ENCODE results near the gene FAM151A.
"Not testable (repeated sequence)": the region's sequence is repeated elsewhere in the genome, so short reads cannot be mapped to it uniquely, and the experiment has no call there.

The FAM151A gene

DNA sequence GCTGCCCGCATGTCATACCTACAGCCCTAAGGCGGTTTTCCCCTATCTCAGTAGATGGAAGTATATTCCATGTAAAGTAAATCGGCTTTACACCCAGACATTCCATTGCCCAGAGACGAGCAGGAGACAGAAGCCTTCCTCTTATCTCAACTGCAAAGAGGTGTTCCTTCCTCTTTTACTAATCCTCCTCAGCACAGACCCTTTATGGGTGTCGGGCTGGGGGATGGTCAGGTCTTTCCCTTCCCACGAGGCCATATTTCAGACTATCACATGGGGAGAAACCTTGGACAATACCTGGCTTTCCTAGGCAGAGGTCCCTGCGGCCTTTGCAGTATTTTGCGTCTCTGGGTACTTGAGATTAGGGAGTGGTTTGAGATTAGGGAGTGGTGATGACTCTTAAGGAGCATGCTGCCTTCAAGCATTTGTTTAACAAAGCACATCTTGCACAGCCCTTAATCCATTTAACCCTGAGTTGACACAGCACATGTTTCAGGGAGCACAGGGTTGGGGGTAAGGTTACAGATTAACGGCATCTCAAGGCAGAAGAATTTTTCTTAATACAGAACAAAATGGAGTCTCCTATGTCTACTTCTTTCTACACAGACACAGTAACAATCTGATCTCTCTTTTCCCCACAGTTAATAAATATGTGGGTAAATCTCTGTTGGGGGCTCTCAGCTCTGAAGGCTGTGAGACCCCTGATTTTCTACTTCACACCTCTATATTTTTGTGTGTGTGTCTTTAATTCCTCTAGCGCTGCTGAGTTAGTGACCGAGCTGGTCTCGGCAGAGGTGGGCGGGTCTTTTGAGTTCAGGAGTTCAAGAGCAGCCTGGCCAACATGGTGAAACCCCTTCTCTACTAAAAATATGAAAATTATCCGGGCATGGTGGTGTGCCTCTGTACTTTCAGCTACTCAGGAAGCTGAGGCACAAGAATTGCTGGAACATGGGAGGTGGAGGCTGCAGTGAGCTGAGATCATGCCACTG lies 13.4 kb upstream of the FAM151A start:
- DNase-seq = not testable (repeated sequence)

DNA sequence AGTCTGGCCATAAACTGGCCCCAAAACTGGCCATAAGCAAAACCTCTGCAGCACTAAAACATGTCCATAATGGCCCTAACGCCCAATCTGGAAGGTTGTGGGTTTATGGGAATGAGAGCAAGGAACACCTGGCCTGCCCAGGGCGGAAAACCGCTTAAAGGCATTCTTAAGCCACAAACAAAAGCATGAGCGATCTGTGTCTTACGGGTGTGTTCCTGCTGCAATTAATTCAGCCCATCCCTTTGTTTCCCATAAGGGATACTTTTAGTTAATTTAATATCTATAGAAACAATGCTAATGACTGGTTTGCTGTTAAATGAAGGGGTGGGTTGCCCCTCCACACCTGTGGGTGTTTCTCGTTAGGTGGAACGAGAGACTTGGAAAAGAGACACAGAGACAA lies 12.5 kb upstream of the FAM151A start:
- not testable (repeated sequence) for DNase-seq

DNA sequence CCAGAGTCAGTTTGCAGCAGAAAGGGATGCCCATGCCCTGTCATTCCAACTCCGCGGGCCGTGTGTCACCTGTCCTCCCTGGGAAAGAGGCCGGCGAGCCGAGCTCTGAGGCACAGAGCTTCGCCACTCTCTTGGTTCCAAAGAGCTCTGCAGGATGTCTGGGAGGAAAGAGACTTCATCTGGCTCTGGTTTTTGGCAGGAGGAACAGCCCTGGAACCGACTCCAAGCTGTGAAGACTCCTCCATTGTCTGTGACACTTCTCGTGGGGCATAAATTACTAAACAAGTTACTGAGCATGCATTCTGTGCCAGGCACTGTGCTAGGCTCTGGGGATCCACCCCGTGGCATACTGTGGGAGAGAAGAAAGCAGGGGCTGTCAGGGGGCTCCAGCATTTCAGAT lies 3.9 kb upstream of the FAM151A start:
- DNase-seq = no peak

DNA sequence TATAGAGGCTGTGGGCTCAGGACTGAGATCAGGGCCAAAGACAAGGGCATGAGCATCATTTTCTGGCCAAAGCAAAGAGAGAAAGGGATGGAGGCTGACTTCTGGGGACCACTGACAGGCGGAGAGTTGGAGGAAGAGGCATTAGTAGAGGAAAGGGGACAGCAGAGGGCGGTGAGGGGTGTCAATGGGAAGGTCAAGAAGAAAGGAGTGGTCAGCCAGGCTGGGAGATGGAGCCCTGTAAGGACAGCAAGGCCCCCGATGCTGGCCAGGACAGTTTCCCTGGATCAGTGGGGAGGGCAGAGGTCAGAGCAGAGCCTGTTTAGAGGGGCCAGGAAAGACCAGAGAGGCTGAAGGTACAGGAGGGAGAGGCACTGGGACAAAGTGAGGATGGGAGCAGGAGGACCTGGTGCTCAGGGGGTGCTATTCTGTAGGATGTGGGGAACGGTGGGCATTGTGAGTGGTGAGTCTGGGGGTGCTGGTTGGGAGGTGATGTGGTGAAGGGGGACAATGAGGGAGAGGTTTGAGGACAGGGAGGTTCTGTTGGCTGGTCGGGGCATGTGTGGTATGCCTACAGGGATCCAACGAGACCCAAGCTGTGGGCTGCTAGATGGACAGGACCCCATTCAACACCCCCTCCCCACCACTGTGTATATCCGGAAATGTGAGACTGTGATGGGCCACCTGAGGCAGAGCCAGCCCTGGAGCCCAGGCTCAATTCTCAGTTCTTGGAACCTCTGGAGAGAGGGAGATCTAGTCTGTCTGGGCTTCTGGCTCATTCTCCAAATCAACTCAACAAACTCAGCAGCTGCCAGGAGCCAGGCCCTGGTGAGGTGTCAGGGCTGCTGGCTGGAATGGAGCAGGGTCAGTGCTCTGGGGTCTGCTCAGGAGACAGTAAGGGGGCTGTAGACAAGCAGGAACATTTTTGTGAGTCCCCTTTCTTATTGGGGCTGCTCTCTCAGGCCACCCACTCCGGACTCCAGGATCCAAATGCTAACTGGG lies 1.4 kb upstream of the FAM151A start:
- no peak for DNase-seq

DNA sequence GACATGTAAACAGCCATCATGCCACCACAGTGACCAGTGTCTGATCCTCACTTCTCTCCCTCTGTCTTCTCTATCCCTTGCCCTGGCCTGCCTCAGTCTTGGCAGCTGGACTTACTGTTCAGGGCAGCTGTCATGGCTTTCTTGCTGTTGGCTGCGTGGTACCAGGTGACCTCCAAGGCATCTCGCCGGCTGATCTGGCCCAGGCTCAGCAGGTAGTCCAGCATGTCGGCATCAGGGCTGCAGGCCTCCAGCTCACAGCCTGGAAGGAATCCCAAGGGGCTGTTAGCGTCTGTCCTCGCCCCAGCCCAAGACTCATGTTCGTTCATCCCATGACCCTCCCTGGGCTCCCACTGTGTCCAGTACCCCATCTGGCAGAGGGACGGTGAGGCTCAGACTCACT lies 3.6 kb downstream of the FAM151A start:
- no peak for DNase-seq

DNA sequence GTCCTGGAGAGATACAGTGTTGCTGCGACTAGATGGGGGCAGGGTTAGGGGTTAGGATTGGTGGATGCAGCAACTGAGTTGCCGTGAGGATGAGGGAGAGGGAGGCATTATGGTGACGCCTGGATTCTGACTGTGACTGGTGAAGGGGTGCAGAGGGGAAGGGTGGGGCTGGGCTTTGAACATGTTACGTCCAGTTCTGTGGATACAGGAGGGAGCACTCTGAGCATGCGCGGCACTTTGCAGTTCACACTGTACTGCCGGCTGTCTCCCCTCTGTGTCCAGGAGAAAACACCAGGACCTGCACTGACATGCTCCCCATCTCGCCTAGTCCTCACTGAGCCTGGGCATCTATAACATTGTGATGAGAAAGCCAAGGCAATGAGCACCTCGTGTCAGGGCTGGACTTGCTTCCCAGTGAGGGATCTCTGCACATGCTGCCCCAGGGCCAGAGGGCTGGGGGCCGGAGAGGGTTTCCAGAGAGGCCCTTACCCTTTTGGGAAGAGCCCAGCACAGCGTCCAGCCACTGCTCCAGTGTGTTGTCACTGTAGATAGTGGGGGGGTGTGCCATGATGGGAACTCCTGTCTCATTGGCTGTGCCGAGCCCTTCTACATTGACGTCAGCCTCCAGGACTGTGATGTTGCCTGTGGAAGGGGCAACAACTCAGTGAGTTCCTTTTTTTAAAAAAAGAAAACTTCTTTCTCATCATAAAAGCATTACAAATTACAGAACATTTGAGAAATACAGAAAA lies 7.6 kb downstream of the FAM151A start:
- peak; percentile 67 to 80 (median 69) for DNase-seq

DNA sequence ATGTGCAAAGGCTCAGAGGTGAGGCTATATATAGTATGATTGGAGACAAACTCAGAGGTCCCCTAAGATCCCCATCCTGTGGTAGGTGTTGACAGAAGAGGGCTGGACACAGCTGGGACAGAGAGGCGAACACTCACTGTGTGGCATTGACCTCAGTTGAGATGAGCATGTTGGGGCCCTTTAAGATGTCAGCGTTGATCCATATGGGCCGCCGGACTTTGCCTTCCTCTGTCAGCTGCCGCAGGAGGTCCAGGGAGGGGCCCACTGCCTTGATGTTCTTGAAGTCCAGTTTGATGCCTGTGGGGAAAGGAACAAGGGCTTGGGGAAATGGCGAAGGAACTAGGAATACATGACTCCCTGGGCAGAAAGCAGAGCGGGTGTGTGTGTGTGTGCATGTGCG lies 8.8 kb downstream of the FAM151A start:
- no peak for DNase-seq

DNA sequence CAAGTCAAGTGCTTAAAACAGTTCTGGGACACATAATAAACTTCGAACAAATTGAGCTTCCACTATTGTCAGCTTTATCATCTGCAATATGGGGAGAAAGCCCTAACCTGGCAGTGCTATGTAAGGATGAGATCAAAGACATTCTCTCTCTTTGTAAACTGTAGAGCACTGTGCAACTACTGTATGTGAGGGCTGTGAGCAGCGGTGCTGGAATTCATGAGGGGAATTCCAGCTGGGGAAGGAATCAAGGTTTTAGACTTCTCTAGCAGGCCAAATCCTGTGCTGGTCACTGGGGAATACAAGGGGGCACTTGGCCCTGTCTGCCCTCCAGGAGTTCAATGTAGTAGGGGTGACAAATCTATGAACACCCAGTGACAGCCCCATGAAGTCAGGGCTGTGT lies 9.3 kb downstream of the FAM151A start:
- peak; percentile 17 to 40 (median 35) for DNase-seq

DNA sequence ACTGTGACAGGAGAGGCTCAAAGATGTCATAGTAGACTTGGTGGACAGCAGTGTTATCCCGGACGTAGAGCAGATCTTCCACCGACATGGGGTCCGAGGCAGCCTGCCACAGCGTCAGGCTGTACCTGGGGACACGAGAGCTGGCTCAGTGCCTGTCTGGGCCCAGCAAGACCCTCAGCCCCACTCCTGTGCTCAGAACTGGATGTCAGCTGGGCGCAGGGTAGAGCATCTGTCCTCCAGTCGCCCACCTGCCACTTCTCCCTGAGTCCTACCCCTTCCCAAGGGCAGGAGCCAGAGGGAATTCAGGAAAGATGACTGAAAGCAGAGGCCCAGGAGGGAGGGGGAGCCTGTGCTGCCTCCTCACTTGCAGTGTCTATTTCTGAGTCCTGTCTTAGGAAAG lies 11.7 kb downstream of the FAM151A start:
- no peak for DNase-seq

DNA sequence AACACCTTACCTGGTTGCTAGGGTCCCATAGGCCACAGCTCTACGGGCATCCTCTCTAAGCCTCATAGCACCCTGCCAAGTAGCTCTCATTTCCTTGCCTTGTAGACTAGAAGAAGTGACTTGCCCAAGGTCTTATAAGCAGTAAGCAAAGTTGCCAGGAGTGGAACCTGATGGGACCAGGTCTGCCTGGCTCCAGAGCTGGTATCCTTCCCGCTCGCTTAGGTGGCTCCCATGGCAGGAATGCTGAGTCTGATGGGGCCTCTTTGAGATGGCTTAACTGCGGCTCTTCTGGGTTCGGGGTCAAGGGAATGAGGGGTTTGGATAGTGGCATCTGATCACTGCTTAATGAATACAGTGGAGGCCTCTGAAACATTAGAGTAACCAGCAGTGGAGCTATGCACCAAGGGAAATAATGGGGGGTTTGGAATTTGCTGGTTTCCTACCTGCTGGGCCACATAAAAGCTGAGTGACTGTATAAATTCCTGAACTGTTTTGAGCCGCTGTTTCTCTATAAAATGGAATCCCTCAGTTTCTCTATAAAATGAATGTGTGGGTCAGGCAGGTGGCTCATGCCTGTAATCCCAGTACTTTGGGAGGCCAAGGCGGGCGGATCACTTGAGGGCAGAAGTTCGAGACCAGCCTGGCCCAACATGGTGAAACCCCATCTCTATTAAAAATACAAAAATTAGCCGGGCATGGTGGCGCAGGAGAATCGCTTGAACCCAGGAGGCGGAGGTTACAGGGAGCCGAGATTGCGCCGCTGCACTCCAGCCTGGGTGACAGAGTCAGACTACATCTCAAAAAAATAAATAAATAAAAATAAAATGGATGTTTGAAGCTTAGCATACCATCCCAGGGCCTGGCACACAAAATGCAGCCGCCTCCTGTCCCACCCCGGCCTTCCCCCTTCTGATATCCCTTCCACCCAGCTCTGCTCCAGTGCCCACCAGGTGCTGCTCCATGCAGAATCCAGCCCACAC lies 12.4 kb downstream of the FAM151A start:
- no peak for DNase-seq

DNA sequence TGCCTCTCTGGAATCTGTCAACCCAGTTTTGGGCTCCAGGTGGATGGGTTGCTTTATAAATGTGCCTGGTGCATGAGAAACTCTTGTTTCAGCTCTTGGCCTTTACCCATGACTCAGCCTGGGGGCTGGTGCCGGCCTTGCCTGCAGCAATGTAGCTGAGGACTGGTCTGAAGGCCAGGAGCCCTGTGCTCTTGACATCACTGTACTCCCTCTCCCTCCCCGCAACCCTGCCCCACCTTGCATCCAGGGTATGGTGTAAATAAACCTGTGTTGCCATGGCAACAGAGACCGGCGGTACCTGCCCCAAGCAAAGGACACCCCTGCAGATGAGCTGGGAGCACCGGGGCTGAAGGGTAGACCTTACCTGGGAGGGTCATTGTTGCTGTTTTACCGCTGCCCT lies 13.3 kb downstream of the FAM151A start:
- no peak for DNase-seq

DNA sequence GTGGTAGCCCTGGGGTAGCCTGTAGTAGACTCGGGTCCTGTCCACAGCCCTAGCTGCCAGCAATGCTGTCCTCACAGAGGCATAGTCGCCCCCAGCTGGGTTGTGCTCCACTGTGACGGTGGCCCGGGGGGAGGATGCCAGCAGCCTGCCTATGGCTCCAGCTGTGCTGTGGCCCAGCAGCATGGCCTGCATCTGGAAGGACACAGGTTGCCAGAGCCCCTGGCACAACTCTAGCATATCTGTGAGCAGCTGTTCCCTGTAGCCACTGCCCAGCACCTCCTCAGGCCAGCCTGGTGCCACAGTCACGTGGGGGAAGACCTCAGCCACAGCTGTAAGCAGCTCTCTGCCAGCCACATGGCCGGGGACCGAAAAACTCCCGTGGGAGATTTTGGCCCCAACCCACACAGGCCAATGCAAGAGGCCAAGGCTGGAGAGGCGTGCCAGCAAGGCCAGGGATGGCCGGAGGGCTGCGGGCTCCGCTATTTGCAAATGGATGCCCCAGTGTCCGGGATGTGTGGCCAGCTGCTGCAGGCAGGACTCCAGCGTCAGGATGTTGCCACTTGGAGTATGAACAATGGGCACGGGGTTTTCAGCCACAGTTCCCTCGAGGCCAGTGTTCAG lies 13.9 kb downstream of the FAM151A start:
- no peak for DNase-seq

DNA sequence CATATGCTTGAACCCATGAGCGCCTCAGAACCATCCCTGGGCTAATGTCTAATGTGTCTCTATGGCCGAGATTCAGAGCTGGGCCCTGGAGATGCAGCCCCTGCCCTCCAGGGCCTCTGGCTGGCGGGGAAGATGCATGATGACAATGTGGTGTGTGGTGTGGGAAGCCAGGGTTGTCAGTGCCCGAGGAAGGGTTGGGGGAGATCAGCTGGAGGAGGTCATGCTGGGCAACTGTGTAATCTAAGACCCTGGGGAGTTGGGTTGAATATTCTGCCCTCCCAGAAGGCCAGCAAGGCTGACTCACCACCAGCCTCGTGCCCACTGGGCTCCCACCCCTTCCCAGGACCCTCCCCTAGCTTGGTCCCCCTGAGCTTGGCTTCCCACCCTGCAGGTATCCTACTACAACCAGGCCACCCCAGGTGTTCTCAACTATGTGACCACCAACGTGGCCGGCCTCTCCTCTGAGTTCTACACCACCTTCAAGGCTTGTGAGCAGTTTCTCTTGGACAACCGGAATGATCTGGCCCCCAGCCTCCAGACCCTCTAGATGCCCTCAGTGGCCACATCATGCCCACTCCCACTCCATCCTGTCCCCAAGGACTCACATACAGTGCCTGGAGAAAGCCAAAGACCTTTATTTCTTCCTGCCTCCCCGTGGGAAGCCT lies 14.6 kb downstream of the FAM151A start:
- no peak for DNase-seq

DNA sequence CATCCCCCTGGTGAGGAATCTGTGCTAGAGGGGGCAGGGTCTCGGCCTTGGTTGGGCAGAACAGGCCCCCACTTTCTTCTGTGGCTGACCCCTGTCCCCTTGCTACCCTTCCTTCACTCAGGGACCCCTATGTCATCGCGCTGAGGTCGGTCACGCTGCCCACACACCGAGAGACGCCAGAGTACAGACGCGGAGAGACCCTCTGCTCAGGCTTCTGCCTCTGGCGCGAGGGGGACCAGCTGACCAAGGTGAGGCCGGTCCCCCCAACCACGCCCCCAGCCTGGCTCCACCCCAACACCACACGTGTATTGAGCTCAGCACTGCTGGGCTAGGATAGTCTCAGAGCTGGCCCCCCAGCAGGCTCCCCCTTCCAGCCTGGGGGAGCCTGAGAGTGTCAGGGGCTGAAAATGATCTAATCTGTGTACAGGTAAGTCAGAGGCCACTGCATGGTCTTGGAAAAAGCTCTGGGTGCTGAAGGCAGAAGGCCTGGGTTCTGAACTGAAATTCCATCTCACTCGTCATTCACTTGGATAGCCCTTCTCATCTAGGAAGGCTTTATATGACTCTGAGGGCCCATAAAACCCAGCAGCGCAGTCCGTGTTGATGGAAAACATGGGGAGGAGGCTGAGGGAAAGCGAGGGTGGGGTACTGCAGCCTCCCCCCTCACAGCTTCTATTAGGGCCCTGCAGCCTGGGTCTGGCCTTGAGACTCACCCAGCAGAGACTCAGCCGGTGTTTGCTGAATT lies 15.3 kb downstream of the FAM151A start:
- peak in 1 of 3 donors; percentile 10 for DNase-seq

DNA sequence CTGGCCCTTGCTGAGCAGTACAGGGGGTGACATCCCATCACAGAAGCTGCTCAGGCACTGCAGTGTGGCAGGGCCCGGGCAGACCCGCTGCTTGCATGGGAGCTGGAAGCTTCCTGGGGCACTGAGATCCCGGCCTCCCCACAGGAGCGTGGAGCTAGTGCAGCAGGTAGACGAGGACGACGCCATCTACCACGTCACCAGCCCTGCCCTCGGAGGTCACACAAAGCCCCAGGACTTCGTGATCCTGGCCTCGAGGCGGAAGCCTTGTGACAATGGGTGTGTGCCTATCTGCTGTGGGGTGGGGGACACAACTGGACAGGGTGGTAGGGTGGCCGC lies 16.4 kb downstream of the FAM151A start:
- DNase-seq = peak in 1 of 3 donors; percentile 15

DNA sequence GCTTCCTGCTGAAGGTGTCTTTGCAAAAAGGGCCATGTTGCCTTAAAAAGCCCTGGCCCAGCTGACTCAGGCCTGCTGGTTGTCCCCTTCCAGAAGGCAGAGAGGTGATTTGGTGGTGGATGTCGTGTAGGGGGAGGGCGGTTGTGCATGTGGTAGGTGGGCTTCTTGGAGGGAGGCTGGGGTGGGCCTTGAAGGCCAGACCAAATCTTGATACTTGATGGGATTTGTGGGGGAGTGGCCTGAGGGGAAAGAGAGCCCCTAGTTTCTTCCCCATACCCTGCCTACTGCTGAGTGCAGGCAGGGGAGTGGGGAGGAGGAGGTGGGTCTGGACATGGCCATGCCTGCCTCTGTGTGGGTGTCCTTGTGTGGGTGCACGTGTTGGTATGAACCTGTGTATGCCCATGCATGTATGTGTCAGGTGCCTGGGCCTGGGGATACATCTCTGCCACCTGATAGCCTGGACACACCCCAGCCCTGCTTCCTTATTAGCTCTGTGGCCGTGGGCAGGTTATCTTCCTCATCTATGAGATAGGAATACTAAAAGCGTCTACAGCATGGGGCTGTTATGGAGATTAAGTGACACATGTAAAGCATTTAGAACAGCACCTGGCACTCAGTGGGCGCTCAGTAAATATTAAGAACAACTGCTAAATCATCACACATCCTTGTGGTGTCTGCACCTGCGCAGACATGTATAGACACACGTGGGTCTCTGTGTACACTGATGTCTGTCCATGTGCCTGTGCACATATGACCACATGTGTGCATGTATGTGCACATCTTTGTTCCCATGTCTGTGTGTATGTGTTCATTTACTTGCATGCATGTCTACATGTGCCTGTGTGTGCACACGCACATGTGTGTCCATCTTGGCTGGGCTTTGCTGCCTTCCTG lies 17.0 kb downstream of the FAM151A start:
- peak in 1 of 3 donors; percentile 13 for DNase-seq

DNA sequence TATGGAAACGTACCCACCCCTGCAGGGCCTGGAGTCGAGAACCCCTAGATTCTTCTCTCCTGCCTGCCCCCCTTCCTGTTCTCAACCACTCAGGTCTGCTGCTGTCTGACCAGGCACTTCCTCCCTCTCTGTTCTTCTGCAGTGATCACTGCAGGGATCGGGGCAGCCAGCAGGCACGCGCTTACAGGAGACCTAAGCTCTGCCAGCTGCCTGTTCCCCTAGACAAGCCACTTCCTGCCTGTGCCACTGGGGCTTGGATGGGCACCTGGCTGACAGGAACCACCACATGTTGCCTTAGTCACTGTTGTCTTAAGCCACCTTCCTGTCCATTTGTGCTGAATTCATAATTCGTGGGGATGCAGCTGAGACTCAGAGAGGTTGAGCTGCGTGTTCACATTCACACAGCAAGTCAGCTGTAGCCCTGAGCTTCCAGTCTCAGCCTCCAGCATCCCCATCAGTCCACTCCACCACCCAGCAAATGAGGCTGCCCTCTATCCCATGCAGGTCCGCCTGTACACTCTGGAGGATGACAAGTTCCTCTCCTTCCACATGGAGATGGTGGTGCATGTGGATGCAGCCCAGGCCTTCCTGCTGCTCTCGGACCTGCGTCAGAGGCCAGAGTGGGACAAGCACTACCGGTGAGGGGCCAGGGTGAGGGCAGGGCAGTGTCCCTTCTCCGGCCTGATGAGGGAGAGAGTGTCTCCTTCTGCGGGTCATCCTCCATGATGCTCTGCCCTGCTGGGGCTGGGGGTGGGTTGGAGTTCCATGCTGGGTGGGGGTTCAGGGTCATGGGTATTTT lies 18.6 kb downstream of the FAM151A start:
- no peak for DNase-seq

DNA sequence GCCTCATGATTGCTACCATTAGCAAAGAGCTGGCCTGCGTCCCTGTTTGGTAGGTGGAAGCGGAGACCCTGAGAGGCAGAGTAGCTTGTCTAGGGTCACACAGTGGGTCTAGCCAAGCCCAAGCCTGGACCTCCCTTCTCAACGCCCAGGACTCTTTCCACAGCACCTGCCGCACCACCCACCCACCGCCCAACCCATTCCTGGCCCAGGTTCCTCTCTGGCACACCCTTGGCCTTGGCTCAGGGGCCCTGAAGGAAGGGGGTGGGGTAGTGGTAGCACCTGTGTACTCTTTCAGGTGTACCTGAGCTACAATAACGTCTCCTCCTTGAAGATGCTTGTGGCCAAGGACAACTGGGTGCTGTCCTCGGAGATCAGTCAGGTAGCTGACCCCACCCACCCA lies 19.3 kb downstream of the FAM151A start:
- DNase-seq = no peak
